ENCODE results near the gene SLC38A6. TPM values are rescaled to one million over a fixed set of nuclear protein-coding genes. Genes with fewer than 3 reads are reported as not detected.

Gene SLC38A6
- total RNA-seq (10 to 100 TPM in 1 of 4 donors, 1 to 10 TPM in 3; 4.9 to 11.9 (median 6.6) TPM), polyA plus RNA-seq (1 to 10 TPM; 1.5 to 2.8 (median 2.5) TPM)
- long read RNA-seq, donor 1, partial matches to known transcripts, result 0 of 3 reads
- long read RNA-seq, donor 1, other reads (novel, unspliced or antisense), result 3 of 3 reads
- long read RNA-seq, donor 2, partial matches to known transcripts, result 1 of 6 reads
- long read RNA-seq, donor 2, other reads (novel, unspliced or antisense), result 5 of 6 reads

GRCh38 chr14:60980811-60981632 lies at the start of gene SLC38A6, which contains the start of gene TRMT5:
SLC38A6 (plus strand) TSS chr14:60981245; CDS start chr14:60981278, 33 bp downstream.
TRMT5 (minus strand) TSS chr14:60981079; CDS start chr14:60980973, 106 bp downstream.
- H3K36me3 ChIP-seq (ENCODE audit: insufficient read depth in 1 of 2, low read depth in 1 of 2), result peaks cover 0 to 47% of the 10 kb centered on the region in 2 donors
- H3K27ac ChIP-seq, result peak within 1 kb of the TSS; percentile 98
- ATAC-seq (peak; percentile 95 to 97 (median 96)), DNase-seq (peak; percentile 94 to 97)
- 0 to 1% (median 0%) methylated on average over 59 of the region's 59 CpGs for whole genome bisulfite sequencing, 3 donors
- H3K27me3 ChIP-seq (ENCODE audit: insufficient read depth in 3 of 3, low read length in 2 of 3), result no peaks in the 10 kb centered on the region
- intact Hi-C loops (cut with DNase I), result loop anchor here in 1 of 2 donors (5.0 kb wide), 2 partner anchors 271 to 334 kb away; partner anchors contain the start of gene SIX1
- no peaks in the 10 kb centered on the region for H3K9me3 ChIP-seq
- peaks cover 43% of the 10 kb centered on the region for H3K4me1 ChIP-seq
- peak within 1 kb of the TSS; percentile 94 for H3K4me3 ChIP-seq
- TF ChIP-seq CTCF (IDR thresholded peaks at IDR 0.05), result no peak

GRCh38 chr14:60933920-60934655 lies 47.0 kb upstream of the SLC38A6 start:
- intact Hi-C loops (cut with DNase I), result no loop called here
- H3K36me3 ChIP-seq (ENCODE audit: insufficient read depth in 1 of 2, low read depth in 1 of 2), result no peaks in the 10 kb centered on the region
- TF ChIP-seq CTCF (IDR thresholded peaks at IDR 0.05), result no peak

GRCh38 chr14:60935319-60935718 lies 45.7 kb upstream of the SLC38A6 start:
- Histone ChIP-seq H3K27me3 (ENCODE audit: insufficient read depth in 3 of 3, low read length in 2 of 3) (no peaks in the 10 kb centered on the region), H3K27ac (no peak overlapping the region), H3K4me1 (peaks cover 14% of the 10 kb centered on the region), H3K9me3 (no peaks in the 10 kb centered on the region), H3K4me3 (no peak overlapping the region), H3K36me3 (ENCODE audit: insufficient read depth in 1 of 2, low read depth in 1 of 2) (no peaks in the 10 kb centered on the region)
- TF ChIP-seq CTCF (IDR thresholded peaks at IDR 0.05), result no peak
- DNase-seq (no peak), ATAC-seq (no peak)
- intact Hi-C loops (cut with DNase I), result no loop called here

More at GRCh38 chr14:60933920-60934655, 47.0 kb upstream of the SLC38A6 start:
- WGBS, 3 donors, result 87 to 91% (median 88%) methylated on average over 8 of the region's 8 CpGs
- H3K4me1 ChIP-seq, result peaks cover 22% of the 10 kb centered on the region
- no peak overlapping the region for H3K27ac ChIP-seq
- ATAC-seq (no peak), DNase-seq (no peak)
- H3K27me3 ChIP-seq (ENCODE audit: insufficient read depth in 3 of 3, low read length in 2 of 3), result no peaks in the 10 kb centered on the region
- H3K9me3 ChIP-seq, result no peaks in the 10 kb centered on the region
- no peak overlapping the region for H3K4me3 ChIP-seq

- Histone ChIP-seq H3K27me3 (ENCODE audit: insufficient read depth in 3 of 3, low read length in 2 of 3) (no peaks in the 10 kb centered on the region), H3K36me3 (ENCODE audit: insufficient read depth in 1 of 2, low read depth in 1 of 2) (no peaks in the 10 kb centered on the region), H3K4me3 (no peak overlapping the region), H3K9me3 (no peaks in the 10 kb centered on the region), H3K4me1 (peaks cover 44% of the 10 kb centered on the region), H3K27ac (peak overlapping the region; percentile 77)
- intact Hi-C loops (cut with DNase I), result no loop called here
- no peak for DNase-seq
- no peak for TF ChIP-seq CTCF (IDR thresholded peaks at IDR 0.05)
- WGBS, 3 donors, result 28 to 56% (median 36%) methylated on average over 1 of the region's 1 CpG
- ATAC-seq, result peak in 2 of 4 donors; percentile 27 to 40
These were observed 37.4 kb upstream of the SLC38A6 start for GRCh38 chr14:60943637-60944032.
